ENCODE data around the gene PKIG. TPM values are rescaled to one million over a fixed set of nuclear protein-coding genes. Genes with fewer than 3 reads are reported as not detected.

PKIG gene
- total RNA-seq, 1 experiment from 2014 or later: 64.9 TPM

DNA sequence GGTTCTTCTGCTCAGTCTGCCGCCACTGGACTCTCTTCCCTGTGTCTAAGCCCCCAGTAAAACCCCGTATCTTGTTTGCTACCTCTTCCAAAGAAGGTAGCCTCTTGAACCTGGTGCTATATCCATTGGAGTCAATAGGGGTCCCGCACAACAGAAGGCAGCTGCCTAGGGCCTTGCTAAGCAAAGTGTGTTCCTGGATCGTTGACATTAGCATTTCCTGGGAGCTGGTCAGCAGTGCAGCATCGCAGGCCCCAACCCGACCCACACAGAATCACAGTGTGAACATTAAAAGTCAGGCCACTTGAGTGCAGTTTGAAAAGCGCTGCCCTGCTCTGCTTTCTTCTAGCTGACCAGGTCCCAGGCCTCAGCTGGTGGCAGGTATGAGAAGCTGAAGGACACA, 66.2 kb downstream of the PKIG start:
- Histone ChIP-seq H3K27ac (ENCODE audit: low read depth, low read length, poor library complexity, severe bottlenecking) (no peak overlapping the region), H3K4me1 (ENCODE audit: insufficient read depth, low read length, poor library complexity, severe bottlenecking) (peaks cover 37% of the 10 kb centered on the region), H3K36me3 (ENCODE audit: insufficient read depth, low read length, poor library complexity, severe bottlenecking) (no peaks in the 10 kb centered on the region), H3K9me3 (ENCODE audit: low read depth, low read length, poor library complexity, severe bottlenecking) (no peaks in the 10 kb centered on the region), H3K4me3 (ENCODE audit: low read depth, low read length, poor library complexity, severe bottlenecking) (no peak overlapping the region), H3K27me3 (replicated peaks; ENCODE audit: insufficient read depth, low read depth, low read length, poor library complexity) (no peaks in the 10 kb centered on the region)
- ChIA-PET POLR2A (ENCODE audit: low non-redundant PET) (no interaction called here), CTCF (no interaction called here)
- BruUV-seq (replicated peaks): no TSS peak
- intact Hi-C loops (cut with micrococcal nuclease; ENCODE audit: unreplicated experiment): no loop called here
- no peak for DNase-seq (ENCODE audit: low spot score)
- TF ChIP-seq EZH2 (IDR thresholded peaks at IDR 0.05; ENCODE audit: borderline replicate concordance, low read depth, low read length, poor library complexity, severe bottlenecking) (no peak), CTCF (conservative IDR thresholded peaks at IDR 0.05; ENCODE audit: low read depth, low read length) (no peak)

GRCh38 chr20:44649126-44649525, 66.7 kb downstream of the PKIG start:
- no peak for DNase-seq (ENCODE audit: low spot score)
- TF ChIP-seq EZH2 (IDR thresholded peaks at IDR 0.05; ENCODE audit: borderline replicate concordance, low read depth, low read length, poor library complexity, severe bottlenecking) (no peak), CTCF (conservative IDR thresholded peaks at IDR 0.05; ENCODE audit: low read depth, low read length) (no peak)
- no peaks in the 10 kb centered on the region for H3K27me3 ChIP-seq (replicated peaks; ENCODE audit: insufficient read depth, low read depth, low read length, poor library complexity)
- intact Hi-C loops (cut with micrococcal nuclease; ENCODE audit: unreplicated experiment): no loop called here
- H3K27ac ChIP-seq (ENCODE audit: low read depth, low read length, poor library complexity, severe bottlenecking): no peak overlapping the region
- no TSS peak for BruUV-seq (replicated peaks)
- H3K4me3 ChIP-seq (ENCODE audit: low read depth, low read length, poor library complexity, severe bottlenecking): no peak overlapping the region
- POLR2A ChIA-PET (ENCODE audit: low non-redundant PET): no interaction called here
- peaks cover 32% of the 10 kb centered on the region for H3K4me1 ChIP-seq (ENCODE audit: insufficient read depth, low read length, poor library complexity, severe bottlenecking)
- no peaks in the 10 kb centered on the region for H3K36me3 ChIP-seq (ENCODE audit: insufficient read depth, low read length, poor library complexity, severe bottlenecking)
- H3K9me3 ChIP-seq (ENCODE audit: low read depth, low read length, poor library complexity, severe bottlenecking): no peaks in the 10 kb centered on the region
- CTCF ChIA-PET: no interaction called here

- ChIA-PET CTCF (no interaction called here), POLR2A (ENCODE audit: low non-redundant PET) (no interaction called here)
- no peak overlapping the region for H3K4me3 ChIP-seq (ENCODE audit: low read depth, low read length, poor library complexity, severe bottlenecking)
- no peak for DNase-seq (ENCODE audit: low spot score)
- H3K9me3 ChIP-seq (ENCODE audit: low read depth, low read length, poor library complexity, severe bottlenecking): no peaks in the 10 kb centered on the region
- no peaks in the 10 kb centered on the region for H3K27me3 ChIP-seq (replicated peaks; ENCODE audit: insufficient read depth, low read depth, low read length, poor library complexity)
- H3K36me3 ChIP-seq (ENCODE audit: insufficient read depth, low read length, poor library complexity, severe bottlenecking): no peaks in the 10 kb centered on the region
- H3K4me1 ChIP-seq (ENCODE audit: insufficient read depth, low read length, poor library complexity, severe bottlenecking): peaks cover 25% of the 10 kb centered on the region
- intact Hi-C loops (cut with micrococcal nuclease; ENCODE audit: unreplicated experiment): no loop called here
- TF ChIP-seq EZH2 (IDR thresholded peaks at IDR 0.05; ENCODE audit: borderline replicate concordance, low read depth, low read length, poor library complexity, severe bottlenecking): no peak
- no peak for TF ChIP-seq CTCF (conservative IDR thresholded peaks at IDR 0.05; ENCODE audit: low read depth, low read length)
- no peak overlapping the region for H3K27ac ChIP-seq (ENCODE audit: low read depth, low read length, poor library complexity, severe bottlenecking)
- BruUV-seq (replicated peaks): no TSS peak
Observed at GRCh38 chr20:44649976-44650375, 67.6 kb downstream of the PKIG start.

Measured in A673 (cell line).